Stimulated activated CD4-positive, alpha-beta T cell treated with anti-CD3 and anti-CD28 coated beads, TNF-alpha, amount 100 ng/mL, for 4 hours (primary cell): Measurements from ENCODE around the gene PRKCA.

Source experiments
- DNase-seq, 3 experiments: peaks; one replicate each; pipeline ENCODE4 v3.0.0-alpha.2; 2020; ENCODE audit warnings: low read depth in 3 of 3

Gene PRKCA

DNA sequence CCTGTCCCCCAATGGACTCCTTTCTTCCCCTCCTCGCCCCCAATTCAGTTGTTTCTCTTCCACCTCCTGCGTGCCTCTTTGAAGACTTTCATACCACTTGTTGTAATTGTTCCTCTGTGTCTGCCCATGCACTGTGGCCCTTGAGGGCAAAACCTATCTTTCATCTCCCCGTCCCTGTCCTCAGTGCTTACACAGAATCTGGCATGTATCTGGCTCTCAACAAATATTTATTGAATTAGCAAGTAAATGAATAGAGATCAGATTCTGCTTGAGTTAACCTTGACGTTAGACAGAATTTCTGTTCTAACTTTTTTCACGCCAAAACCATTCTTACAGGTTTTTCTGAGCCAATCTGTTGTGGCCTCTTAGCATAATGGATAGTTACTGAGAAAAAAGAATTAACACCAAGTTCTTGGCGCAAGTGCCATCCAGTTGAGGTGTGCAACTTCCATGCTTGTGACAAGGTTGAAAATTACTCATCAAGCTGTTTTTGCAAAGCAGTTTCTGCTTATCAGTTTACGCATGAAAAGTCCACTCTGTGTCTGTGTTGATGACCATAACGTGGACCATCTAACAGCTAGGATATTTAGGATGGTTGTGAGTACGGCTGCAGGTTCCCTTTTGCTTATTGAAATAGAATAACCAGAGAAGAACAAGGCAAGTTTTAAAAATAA is 215.1 kb downstream of the PRKCA start:
- no peak for DNase-seq

DNA sequence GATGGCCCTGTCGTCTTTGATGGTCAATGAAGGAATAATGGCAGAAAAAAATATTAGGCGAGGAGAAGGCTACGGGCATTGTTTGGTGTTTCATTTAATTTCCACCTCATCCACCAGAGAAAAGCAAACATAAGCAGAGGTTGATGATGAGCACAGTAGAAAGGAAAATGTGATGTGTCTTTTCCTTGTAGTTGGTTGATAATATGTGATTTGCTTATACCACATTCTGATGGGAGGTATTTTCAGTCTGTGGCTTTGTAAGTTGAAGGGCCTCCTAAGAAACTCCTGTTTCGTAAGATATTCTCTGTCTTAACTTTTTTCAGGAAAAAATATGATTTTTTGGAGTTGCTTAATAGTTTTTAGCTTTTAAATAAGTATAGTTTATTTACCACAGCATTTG is 215.7 kb downstream of the PRKCA start:
- no peak for DNase-seq

DNA sequence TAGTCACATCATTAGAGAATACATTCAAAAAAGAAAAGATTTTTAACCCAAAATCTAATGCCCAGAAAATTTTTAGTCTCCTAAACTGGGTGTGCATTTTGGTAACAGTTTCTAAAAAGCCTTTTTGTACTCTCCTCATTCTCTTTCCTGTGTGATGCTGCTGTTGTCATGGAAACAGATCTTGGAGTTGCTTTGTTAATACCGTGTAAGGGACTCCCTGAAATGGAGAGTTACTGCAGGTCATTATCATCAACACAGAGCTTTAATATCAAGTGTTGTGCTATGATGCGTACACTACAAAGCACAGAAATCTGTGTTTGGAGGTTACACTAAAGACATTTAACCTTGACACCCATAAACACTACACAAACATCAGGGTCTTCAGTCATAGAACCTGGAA is 216.3 kb downstream of the PRKCA start:
- no peak for DNase-seq

DNA sequence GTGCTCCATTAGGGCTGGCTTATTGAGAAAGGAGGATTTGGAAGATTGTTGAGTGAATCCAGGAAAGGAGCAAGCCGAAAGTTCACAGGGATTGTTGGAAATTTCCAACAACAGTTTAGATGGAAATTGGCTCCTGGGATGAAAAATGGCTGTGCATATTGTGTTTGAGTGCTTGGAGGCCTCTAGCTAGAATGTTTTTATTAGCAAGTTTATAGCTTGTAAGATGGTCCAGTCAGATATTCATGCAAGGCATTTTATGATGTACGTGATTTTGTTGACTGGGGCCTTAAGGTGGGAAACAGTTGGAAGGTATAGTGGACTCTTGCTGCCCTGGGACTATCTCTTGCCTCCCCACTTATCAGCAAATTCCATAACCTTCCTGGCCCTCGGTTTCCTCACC is 216.7 kb downstream of the PRKCA start:
- DNase-seq: no peak

DNA sequence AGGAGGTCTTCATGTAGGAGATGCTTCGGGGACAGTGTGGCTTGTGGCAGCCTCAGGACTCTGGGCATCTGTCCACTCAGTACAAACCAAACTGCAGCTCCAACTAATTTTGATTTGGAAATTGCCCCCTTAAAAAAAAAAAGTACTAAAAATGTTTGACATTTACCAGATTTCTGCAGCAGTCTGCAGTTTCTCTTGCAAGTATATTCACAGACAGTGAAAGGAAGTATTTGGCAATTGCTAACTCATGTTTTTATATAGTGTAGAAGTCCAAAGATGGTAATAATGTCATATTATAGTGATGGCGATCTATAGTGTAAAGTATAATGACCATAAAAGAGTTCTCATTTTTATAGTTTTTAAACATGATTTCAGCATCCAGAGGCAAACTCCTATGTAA is 218.6 kb downstream of the PRKCA start:
- DNase-seq: no peak

DNA sequence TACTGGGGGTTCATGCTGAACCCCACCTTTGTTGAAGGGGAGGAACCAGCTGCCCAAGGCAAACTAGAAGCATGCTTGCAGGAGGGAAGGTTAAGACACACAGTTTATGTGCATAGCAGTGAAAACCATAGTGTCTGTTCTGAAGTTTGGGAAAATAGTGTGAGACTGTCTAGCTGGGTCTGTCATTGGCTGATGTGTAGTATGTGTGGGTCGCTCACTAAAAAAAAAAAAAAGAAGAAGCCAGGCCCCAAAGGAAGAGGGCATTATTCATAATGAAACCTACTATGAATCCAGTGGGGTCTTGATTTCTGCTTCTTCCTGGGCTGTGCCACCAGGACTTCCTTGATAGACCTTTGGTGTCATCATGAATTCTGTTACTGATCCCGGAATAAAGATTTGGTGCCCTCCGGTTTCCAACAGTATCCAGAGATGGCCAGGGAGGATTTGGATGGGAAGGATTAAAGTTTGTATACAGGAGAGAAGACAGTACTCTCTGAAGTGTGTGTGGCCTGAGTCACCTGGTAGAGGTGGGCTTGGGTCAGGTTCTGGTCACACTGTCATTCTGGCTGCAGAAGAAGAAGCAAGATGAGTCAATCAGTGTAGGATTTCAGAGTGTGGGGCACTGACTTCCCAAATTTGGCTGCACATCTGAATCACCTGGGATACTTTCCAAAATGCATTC is 220.3 kb downstream of the PRKCA start:
- no peak for DNase-seq

DNA sequence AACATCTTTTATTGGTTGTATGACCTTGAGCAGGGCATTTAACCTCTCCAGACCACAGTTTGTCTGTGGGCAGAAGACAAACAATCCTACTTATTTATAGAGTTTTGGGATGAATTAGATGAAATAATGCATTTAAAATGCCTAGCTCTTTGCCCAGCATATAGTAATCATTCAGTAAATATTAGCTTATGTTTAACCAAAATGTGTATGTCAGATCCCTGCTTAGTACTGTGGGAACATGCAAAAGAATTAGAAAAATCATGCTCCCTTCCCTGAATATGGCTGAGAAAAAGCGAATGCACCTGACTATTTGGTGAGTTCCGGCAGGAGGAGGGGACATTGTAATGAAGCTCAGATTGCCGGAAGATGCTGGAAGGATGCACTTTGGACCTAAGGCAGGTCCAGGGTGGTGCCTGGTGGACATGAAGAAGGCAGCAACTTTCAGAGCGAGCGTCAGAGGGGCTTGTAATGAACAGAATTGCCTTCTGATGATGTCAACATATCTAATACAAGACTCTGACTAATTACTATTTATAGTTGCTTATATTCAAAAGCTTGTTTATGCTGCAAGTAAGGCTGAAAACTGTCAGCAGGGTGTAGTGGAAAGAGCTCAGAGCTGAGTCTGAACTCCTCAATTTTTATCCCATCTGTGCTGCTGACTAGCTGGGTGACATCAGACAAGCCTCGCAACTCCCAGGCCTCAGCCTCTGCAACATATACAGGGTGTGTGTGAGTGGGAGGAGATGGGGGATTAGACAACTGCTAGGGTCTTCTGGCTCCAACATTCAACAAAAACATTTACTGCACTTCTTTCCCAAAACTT is 221.2 kb downstream of the PRKCA start:
- DNase-seq: no peak

DNA sequence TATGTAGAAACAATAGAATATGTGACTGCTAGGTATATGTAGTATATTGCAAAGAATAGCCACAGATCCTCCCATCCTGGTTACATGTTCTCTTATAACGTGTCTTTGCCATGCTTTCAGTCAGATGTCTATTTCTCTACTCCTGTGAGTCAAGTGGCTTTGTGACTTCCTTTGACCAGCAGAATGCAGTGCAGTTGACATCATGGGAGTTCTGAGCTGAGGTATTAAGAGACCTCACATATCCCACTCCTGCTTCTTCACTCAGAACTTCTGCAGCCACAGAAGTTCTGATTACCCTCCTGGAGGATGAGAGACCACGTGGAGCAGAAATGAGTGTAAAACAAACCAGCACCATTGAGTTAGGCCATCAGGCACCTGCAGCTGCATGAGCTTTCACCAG is 222.5 kb downstream of the PRKCA start:
- no peak for DNase-seq

DNA sequence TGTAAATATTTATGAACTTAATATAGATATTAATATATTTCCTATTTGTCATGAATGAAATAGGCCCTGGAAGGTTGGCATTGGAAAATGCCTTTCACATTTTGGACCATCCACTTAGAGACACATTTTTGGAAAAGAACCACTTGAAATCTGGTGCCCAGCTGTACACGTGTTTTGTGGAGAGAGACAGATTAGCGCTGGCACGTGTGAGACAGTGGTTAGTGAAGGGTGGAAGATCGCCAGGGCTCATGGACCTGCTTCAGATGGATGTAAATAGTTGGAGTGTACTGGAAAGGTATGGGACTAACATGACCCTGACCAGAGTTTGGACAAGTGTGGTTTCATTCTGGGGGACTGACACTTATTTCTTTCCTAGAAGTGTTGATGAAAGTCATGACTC is 222.9 kb downstream of the PRKCA start:
- DNase-seq: no peak

DNA sequence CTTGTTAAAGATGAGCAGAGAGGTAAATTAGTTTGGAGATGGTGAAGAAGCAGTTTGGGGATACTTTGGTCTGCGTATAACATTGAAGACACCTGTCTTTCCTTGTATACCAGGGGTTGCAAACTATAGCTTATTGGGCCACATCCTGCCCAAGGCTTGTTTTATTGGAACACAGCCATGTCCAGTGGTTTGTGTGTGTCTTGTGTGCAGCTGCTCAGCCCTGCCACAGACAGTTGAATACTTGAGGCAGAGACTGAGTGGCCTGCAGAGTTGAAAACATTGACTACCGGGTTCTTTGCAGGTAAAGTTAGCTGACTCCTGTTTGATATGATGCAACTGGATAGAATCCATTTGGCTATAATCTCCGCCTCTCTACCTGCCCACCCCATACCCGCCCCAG is 224.4 kb downstream of the PRKCA start:
- no peak for DNase-seq

DNA sequence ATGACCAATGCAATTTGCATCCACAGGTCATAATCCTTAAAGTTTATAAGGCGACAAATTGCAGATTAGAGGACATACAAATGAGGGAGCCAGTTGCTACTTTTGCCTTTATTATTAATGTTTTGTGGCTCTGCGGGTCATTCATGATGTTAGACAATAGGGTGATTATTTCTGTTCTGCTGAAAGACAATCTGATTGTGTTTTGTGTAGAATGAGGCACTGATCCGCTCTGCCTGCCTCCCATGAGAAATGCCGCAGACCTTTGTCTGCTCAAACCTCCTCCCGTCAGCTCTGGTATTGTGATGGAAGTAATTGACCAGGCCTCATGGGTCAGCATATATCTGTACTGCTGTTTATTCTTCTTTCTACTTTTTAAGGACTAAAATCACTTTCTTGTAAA is 224.9 kb downstream of the PRKCA start:
- DNase-seq: no peak

DNA sequence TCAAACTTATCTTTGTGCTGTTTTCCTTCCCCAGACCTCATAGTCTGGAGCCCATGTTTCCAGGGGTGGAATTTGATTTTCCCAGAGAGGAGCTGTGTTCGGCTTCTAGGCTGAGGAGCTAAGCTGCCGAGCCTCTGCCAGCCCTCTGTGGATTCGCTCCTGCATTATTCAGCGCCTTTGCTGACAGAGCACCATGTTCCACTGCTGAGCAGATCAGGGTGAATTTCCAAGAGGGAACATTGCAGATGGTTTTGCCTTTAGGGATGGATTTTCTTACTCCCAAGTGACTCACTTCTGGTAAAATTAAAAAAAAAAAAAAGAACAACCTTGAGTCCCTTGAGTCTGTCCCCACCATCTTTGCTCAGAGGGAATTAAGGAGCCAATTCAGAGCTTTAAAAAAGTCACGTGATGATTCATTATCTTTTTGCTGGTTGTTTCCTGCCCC is 229.5 kb downstream of the PRKCA start:
- no peak for DNase-seq

DNA sequence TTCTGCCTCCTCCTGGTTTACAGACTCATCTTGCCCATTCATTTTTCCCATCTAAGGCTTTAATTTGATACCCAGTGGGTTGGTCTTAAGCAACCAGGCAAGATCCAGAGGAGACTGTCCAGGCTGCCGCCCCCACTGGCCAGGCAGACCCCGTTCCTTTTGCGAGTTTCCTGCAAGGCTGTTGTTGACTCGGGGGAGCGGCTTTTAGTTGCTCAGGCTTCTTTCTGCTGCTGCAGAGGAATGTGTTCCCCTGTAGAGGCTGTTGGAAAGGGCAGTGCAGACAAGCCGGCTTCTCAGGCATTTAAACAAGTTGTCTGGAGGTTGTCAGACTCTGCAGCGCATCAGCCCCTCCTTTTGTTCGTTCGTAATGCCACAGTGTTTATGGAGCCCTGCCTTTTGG is 231.2 kb downstream of the PRKCA start:
- no peak for DNase-seq

DNA sequence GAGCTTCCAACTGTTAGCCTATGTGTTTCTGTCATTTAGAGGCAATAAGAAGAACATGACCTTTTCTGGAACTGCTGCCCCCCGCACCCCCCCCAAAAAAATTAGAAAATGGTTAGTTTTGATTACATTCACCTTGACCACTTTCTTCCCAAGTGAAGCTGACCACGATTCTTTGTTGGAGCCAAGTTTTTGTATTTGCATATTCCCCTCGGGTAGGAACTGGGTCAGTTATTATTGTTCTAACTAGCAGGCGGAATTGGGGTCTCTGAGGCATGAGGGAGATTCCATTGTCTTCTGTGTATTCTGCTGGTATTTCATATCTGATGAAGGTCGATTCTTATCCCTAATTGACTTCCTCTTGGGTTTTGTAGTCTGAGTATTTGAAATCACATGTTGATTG is 231.6 kb downstream of the PRKCA start:
- no peak for DNase-seq

DNA sequence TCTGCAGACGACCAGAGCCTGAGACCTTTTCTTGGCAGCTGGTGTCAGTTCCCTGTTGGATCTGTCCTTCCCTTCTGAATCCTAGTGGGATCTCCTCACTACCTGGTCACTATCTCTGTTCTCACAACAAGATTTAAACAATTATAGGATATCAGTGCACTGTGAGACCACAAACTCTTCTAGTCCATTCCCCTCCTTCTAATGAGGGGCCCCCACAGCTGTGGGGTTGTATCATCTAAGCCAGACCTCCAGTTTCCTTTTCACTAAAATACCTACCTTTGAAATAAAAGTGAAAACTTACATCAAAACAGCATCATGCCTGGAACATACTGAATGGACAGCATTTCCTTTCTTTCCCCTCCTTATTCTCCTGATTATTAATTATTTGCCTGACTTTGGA is 233.2 kb downstream of the PRKCA start:
- DNase-seq: no peak

DNA sequence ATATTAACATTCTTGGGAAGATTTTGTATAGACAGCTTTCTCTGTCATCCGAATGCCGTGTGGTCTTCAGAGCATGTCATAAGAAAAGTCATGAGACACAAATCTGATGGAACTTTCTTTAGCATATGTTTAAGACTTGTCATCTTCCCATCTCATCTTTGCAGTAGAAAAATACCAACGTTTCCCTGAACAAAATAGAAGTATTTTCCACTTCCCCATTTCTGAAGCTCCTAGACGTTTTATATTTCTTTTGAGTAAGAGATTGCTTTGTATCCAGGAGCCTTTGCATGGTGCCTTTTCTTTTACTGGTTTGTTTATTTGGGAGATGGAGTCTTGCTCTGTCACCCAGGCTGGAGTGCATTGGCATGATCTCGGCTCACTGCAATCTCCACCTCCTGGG is 235.1 kb downstream of the PRKCA start:
- no peak for DNase-seq

DNA sequence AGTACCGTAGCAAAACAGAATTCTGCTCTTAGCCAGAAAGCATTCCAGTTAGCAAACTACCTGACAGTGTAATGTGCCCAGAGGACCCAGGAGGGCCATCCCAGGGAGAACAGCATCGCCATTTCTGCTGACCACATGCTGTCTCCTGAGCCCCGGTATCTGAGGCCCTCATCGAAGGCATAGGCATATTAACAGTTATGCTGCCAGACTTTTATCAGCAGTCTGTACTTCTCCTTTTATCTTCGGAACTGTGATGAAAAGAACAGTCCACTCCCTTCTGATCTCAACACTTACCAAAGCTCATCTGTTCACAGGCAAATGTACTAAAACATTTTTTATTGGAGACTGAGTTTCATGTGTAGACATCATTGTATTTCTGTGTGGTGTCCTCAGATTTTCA is 236.4 kb downstream of the PRKCA start:
- DNase-seq: no peak

DNA sequence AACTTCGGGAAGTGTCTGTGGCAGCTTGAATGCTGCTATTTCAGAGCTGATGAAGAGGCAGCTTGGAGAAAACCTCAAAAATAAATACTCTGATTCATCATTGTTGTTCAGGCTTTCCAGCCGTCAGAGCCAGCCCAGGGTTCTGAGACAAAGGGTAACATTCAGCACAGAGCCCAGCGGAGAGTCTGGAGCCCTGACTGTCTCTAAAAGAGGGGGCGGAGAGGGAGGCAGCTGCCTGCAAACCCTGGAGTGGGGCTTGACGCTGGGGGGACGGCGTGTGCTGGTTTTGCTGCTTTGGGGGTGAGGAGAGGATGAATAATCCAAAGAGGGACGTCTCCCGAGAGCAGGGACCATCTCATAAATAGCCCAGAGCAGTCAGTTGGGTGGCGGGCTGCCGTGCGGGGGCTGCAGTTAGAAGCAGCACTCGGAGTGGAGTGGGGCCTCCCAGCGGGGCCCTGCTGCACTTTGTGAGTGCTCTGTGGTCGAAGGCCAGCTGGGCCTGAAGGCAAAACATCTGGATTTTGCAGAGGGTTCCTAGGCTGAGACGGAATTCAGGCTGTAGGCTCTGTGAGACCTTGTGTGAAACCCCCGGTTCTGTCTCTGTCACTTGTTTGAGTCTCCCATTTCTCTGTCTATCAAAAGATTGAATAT is 237.8 kb downstream of the PRKCA start:
- DNase-seq: no peak

DNA sequence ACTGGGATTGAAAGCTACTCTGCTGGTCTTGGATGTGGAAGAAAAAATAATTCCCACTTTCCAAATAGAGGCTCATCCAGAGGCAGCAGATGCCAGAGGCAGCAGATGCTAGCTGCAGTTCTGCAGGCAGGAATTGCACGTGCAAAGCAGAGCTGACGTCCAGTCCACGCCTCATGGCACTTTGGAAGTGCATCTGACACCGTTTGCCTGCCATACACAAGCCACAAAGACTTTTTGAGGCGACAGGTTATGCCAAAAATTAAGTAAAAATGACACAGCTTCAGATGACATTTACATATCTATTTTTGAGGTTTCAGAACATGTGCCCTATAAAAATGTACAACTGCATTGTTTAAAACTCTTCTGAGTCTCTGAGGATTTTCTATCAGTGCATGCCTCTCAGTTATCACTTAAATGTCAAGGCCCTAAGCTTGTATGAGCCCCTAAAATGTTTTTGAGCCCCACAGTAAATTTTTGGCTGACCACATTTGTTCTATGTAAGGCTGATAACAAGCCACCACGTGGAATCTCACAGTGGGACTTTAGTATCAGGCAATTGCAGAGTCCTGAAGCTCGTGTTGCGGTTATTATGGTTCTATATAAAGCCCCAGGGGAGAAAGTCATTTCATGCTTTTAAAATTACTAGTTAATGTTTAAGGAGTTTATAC is 239.2 kb downstream of the PRKCA start:
- DNase-seq: no peak

DNA sequence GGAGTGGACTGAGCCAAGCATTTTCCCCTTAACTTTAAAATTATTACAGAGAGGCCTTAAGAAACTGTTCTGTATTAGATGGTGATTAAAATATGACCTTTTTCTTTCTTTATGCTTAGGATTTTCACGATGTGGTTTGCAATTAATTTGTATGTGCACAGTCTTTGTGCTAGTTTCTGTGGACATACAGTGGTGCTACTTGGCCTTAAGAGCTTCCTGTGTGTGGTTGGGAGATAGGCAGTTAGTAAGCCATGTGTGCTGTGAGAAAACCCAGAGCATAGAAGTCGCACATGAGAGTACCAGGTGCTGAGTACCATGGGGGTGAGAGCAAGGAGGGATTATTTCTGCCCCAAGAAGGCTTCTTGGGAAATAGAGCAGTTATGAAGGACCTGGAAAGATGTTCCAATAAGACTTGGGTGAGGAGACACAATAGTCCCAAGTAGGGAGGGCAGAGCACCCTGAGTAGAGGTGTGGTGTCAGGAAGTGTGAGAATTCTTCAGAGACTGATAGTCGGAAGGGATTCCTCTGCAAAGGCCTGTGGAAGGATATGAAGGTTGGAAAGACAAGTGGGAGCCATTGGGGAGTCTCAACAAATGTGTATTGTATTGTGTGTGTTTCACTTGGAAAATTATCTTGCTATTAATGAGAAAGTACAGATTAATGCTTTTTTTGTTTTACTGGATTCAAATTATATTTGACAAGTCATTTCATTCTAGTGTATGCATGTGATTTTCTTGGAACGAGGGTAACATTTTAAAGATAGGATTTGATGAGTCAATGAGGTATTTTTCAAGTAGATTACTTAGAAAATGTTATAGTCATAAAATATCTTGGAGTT is 239.9 kb downstream of the PRKCA start:
- no peak for DNase-seq

DNA sequence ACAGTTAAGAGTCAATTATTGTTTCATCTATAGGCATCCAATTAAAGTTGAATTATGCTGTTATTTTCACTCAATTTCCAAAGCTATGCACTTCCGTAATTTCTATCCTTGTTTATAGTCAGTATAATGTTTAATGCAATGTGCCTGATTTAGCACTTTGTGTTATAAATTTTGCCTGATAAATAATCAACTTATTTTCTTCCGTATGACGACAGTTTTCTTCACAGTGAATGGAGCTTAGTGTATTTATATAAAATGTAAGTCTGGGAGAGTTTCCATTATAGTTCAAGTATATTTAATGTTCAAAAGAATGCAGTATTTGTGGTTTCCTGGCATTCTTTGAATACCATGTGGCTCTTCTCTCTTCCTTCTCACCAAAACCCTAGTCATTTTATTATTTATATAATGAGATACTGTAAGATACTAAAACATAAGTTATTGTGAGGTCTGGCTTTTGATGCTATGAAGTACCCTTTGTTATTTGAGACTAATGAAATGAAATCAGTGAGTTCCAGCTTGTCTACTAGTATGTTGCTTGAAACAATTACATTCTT is 240.6 kb downstream of the PRKCA start:
- no peak for DNase-seq
